GM12875 (cell line): ENCODE measurements around the gene PRR23E.

Experiments used
- H3K4me3 ChIP-seq: one replicate; pipeline ENCODE4 v1.5.1; 2011; ENCODE audit warnings: low read depth, low read length, control low read depth
- TF ChIP-seq, protein P1 (sequence below): IDR thresholded peaks from 2 replicates; pipeline ENCODE4 v1.5.1; 2011; ENCODE audit warnings: low read depth, mild to moderate bottlenecking, control low read depth, inconsistent platforms, low read length, moderate library complexity, borderline replicate concordance; ENCODE audit not compliant: insufficient read depth

Gene PRR23E

DNA sequence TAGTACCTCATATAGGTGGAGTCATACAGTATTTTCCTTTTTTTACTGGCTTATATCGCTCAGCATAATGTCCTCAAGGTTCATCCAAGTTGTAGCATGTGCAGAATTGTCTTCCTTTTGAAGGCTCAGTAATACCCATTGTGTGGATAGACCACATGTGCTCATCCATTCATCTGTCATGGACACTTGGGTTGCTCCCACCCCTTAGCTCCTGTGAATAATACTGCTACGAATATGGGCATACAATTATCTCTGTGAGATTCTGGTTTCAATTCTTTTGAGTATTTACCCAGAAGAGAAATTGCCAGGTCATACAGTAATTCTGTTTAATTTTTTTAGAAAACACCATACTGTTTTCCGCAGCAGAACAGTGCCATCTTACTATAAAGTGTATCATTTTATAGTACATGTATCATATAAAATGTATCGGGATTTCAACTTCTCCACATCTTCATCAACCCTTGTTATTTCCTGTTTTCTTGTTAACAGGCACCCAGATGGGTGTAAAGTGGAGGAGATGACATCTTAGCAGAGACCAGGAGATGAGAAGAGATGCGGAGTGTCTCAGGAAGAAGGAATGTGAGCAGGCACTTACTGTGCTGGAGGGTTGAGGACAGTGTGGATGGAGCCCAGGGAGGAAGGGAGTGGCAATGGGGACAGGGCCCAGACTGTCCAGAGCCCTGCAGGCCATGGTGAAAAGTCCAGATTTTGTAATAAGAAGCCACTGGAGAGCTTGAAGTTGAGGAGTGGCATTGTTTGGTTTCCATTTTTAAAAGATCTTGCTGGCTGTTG is 27.0 kb upstream of the PRR23E start:
- TF ChIP-seq, protein P1, sequence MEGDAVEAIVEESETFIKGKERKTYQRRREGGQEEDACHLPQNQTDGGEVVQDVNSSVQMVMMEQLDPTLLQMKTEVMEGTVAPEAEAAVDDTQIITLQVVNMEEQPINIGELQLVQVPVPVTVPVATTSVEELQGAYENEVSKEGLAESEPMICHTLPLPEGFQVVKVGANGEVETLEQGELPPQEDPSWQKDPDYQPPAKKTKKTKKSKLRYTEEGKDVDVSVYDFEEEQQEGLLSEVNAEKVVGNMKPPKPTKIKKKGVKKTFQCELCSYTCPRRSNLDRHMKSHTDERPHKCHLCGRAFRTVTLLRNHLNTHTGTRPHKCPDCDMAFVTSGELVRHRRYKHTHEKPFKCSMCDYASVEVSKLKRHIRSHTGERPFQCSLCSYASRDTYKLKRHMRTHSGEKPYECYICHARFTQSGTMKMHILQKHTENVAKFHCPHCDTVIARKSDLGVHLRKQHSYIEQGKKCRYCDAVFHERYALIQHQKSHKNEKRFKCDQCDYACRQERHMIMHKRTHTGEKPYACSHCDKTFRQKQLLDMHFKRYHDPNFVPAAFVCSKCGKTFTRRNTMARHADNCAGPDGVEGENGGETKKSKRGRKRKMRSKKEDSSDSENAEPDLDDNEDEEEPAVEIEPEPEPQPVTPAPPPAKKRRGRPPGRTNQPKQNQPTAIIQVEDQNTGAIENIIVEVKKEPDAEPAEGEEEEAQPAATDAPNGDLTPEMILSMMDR: no peak
- no peak overlapping the region for H3K4me3 ChIP-seq

DNA sequence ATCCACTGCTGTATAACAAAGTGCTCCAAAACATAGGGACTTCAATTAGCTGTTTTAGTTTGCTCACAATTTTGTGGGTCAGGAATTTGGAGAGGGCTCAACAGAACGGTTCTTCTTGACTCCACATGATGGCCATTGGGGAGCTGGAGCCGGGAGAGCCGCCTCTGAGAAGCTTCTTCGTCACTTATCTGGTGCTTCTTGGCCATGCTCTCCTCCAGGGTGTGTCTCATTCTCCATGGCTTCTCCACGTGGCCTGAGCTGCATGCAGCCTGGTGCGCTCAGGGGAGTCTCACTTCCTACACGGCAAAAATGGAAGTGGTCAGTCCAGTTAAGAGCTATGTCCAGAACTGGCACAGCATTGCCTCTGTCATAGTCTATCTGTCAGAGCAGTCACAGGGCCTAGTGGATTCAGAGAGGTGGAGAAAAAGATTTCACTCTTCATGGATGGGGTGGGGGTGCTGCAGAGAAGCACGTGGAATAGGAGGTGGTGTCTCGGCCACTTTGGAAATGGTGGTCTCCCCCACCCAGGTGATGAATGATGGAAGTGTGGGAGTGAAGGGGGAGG is 26.3 kb upstream of the PRR23E start:
- TF ChIP-seq, protein P1: no peak
- H3K4me3 ChIP-seq: no peak overlapping the region

DNA sequence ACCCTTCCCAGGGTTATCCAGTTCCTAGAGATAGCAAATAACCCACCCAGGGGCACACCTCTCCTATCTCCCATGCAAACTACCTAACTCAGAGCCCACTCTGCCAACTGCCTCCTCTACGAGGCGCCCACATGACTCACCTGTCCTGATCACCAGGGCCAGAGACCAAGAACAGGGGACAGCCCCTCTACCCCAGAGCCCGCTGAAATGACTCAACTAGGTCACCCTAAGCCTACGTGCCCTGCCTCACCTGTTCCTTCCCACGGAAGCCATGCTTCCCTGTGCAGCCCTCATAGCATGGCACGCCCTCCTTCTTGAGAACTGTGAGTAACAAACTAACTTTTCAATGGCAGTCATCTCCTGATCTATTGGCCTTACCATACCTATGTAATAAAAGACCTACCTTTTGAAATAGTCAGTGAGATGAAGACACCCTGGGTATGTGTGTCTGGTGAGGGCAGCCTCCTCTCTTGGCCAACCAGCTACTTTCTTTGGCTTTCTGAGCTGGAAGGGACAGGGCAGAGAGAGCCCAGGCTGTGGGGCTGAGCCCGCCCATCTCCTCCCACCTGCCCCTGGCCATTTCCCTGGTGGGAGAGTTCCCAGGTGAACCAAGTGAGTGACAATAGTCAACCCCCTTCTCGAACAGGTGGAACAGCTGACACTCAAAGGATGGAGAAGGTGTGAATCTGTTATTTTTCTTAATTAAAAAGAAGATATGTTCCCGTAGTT is 25.5 kb upstream of the PRR23E start:
- no peak overlapping the region for H3K4me3 ChIP-seq
- TF ChIP-seq, protein P1: no peak

DNA sequence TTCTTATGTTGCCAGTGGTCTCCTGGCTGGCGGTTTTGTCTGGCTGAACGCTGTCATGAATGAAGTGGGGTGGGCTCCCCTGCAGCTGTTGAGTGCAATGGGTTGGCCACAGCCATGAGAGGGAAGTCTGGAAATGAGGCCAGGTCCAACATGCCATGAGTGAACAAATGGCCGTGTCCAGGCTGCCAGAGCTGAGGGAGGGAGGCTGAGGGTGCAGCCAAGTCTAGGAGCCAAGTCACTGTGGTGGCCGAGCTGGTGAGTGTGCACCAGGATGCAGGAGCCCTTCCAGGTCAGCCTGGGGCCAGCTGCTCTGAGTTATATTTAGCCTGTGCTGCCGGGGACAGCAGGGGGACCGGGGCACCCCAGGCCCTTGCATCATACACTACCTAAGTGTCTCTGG is 24.7 kb upstream of the PRR23E start:
- no peak overlapping the region for H3K4me3 ChIP-seq
- TF ChIP-seq, protein P1: no peak

DNA sequence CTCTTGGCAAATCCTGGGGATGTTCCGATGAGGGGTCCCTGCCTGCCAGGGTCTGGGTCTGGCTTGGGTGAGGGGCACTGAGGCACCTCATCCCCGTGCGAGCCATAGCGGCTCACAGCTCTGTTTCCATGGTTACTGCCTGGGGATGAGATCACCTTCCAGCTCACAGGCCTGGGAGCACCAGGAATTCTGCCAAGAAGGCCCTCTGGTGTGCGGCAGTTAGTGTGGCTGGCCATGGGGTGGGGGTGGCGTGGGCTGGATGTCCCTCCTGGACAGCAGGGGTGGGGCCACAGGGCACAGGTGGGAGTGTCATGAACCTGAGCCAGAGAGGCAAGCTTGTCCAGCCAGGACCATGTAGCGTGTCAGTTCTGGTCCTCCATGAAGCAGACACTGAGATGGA is 22.1 kb upstream of the PRR23E start:
- TF ChIP-seq, protein P1: no peak
- H3K4me3 ChIP-seq: no peak overlapping the region

DNA sequence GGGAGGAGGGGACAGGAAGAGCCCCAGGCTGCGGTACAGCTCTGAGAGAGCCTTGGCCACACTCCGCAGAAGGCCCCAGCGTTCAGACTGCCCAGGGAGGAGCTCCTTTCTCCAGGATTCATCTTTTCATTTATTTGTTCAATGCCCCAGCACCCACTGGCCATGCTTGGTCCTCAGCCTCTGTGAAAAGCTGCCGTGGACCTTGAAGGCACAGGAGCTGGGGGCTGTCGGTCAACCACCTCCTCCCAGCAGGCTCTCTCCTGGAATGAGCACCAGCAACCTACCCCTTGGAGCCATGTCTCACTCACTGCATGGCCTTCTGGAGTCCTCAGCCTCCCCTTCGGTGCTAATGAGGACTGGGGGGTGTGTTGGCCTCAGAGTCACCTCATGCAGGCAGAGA is 21.6 kb upstream of the PRR23E start:
- TF ChIP-seq, protein P1: no peak
- no peak overlapping the region for H3K4me3 ChIP-seq
